ENCODE measurements around the gene TMEM231.

The TMEM231 gene

DNA sequence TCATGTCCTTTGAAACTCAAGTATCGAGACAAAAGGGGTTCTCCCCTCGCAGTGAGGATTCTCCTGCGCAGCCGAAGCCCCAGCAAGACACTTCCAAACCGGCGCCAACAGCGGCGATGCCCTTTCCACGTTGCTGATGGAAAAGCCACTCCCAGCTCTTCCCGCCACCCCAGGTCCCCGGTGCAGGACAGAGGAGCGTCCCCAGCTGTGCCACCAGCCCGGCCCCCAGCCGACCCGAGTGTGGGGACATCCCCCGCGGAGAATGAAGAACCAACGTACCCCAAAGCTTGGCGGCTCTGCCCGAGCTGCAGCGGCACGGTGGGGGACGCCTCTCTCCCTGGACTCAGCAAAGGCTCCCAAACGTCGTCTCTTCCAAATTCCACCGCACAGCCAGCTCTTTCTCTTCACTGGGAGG, 61.4 kb downstream of the TMEM231 start:
- TF ChIP-seq, protein P1, sequence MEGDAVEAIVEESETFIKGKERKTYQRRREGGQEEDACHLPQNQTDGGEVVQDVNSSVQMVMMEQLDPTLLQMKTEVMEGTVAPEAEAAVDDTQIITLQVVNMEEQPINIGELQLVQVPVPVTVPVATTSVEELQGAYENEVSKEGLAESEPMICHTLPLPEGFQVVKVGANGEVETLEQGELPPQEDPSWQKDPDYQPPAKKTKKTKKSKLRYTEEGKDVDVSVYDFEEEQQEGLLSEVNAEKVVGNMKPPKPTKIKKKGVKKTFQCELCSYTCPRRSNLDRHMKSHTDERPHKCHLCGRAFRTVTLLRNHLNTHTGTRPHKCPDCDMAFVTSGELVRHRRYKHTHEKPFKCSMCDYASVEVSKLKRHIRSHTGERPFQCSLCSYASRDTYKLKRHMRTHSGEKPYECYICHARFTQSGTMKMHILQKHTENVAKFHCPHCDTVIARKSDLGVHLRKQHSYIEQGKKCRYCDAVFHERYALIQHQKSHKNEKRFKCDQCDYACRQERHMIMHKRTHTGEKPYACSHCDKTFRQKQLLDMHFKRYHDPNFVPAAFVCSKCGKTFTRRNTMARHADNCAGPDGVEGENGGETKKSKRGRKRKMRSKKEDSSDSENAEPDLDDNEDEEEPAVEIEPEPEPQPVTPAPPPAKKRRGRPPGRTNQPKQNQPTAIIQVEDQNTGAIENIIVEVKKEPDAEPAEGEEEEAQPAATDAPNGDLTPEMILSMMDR (conservative IDR thresholded peaks at IDR 0.05; ENCODE audit: low read depth, low read length): no peak
- H3K4me3 ChIP-seq (ENCODE audit: low read length): peak overlapping the region; percentile 48
- no peak for DNase-seq (ENCODE audit: low read depth)

DNA sequence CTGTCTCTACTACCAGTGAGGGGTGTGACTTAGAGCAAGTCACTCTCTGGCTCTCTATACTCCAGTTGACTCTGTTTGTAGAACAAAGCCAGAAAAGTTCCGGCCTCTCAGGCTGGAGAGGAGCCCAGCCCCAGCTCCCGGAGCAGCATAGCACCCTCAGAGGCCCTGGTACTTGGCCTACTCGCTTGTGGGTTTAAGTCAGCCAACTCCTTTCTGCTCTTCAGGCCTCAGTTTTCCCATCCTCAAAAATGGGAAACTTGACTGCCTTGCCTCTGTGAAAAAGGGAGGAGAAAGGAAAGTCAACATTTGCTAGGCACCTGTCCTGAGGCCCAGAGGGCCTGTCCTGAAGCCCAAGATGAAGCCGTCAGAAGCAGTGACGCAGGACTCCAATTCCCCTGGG, 61.9 kb downstream of the TMEM231 start:
- no peak overlapping the region for H3K4me3 ChIP-seq (ENCODE audit: low read length)
- no peak for DNase-seq (ENCODE audit: low read depth)
- TF ChIP-seq, protein P1 (conservative IDR thresholded peaks at IDR 0.05; ENCODE audit: low read depth, low read length): no peak

DNA sequence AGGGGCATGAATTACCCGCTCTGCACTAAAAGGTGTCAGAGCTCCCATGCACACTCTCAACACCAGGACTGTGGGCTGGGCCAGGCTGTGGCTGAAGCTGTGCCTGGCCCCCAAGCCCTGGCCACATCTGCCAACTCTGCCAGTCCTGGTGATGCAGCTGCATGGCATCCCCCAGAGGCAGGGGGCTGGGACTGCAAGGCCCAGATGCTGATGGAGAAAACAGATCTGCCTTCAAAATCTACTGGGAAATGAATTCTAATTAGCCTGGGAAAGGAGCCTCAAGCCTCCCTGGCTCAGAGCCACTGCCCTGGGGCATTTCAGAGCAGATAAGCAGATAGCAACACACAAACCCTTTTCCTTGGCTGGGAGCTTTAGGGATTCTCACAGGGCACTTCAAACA, 64.2 kb downstream of the TMEM231 start:
- DNase-seq (ENCODE audit: low read depth): no peak
- no peak overlapping the region for H3K4me3 ChIP-seq (ENCODE audit: low read length)
- TF ChIP-seq, protein P1 (conservative IDR thresholded peaks at IDR 0.05; ENCODE audit: low read depth, low read length): peak; percentile 37

DNA sequence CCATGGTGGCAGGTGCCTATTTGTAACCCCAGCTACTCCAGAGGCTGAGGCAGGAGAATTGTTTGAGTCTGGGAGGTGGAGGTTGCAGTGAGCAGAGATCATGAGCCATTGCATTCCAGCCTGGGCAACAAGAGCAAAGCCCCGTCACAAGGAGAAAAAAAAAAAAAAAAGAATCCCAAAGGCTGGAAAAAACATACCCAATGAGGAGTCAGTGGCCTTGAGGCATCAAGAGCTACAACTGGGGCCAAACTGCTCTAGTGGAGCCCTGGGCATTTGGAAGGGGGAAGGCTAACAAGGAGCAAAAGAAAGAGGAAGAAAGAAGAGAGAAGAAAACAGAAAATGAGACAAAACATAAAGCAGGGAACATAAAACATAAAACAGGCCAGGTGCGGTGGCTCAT, 67.7 kb downstream of the TMEM231 start:
- TF ChIP-seq, protein P1 (conservative IDR thresholded peaks at IDR 0.05; ENCODE audit: low read depth, low read length): no peak
- H3K4me3 ChIP-seq (ENCODE audit: low read length): no peak overlapping the region
- DNase-seq (ENCODE audit: low read depth): no peak

Measured in retinal pigment epithelial cell (primary cell).